ENCODE measurements around the gene STARD9.

Gene STARD9

GRCh38 chr15:42584031-42584765 is 8.8 kb downstream of the STARD9 start:
- TF ChIP-seq NFIC (IDR thresholded peaks at IDR 0.05) (no peak), REST (IDR thresholded peaks at IDR 0.05; ENCODE audit: low read depth) (no peak), YY1 (IDR thresholded peaks at IDR 0.05; ENCODE audit: low read depth) (no peak), EGR1 (IDR thresholded peaks at IDR 0.05) (no peak), CREB1 (IDR thresholded peaks at IDR 0.05; ENCODE audit: low read depth) (no peak), FOXM1 (IDR thresholded peaks at IDR 0.05; ENCODE audit: borderline replicate concordance, low read depth) (no peak), MAX (IDR thresholded peaks at IDR 0.05) (no peak), TCF12 (IDR thresholded peaks at IDR 0.05; ENCODE audit: low read depth) (no peak), TAF1 (IDR thresholded peaks at IDR 0.05; ENCODE audit: low read depth) (no peak)
- TF ChIP-seq, protein P1, sequence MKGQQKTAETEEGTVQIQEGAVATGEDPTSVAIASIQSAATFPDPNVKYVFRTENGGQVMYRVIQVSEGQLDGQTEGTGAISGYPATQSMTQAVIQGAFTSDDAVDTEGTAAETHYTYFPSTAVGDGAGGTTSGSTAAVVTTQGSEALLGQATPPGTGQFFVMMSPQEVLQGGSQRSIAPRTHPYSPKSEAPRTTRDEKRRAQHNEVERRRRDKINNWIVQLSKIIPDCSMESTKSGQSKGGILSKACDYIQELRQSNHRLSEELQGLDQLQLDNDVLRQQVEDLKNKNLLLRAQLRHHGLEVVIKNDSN (IDR thresholded peaks at IDR 0.05), result no peak

- no peak for TF ChIP-seq RAD21 (IDR thresholded peaks at IDR 0.05; ENCODE audit: low read depth)
- TF ChIP-seq TAF1 (IDR thresholded peaks at IDR 0.05; ENCODE audit: low read depth), result no peak
- TF ChIP-seq NFIC (IDR thresholded peaks at IDR 0.05), result no peak
- TF ChIP-seq, protein P1 (IDR thresholded peaks at IDR 0.05), result no peak
- no peak for TF ChIP-seq CREB1 (IDR thresholded peaks at IDR 0.05; ENCODE audit: low read depth)
- TF ChIP-seq EGR1 (IDR thresholded peaks at IDR 0.05), result no peak
- TF ChIP-seq CEBPB (IDR thresholded peaks at IDR 0.05), result no peak
- no peak for TF ChIP-seq TEAD4 (IDR thresholded peaks at IDR 0.05)
These were observed 15.3 kb downstream of the STARD9 start for GRCh38 chr15:42590619-42591237.

GRCh38 chr15:42591238-42591934 is 16.0 kb downstream of the STARD9 start:
- TF ChIP-seq RAD21 (IDR thresholded peaks at IDR 0.05; ENCODE audit: low read depth) (0 out of 2 replicates have a peak, but pooled peaks have one; percentile 11), ZBTB7A (IDR thresholded peaks at IDR 0.05; ENCODE audit: low read depth) (no peak), YY1 (IDR thresholded peaks at IDR 0.05; ENCODE audit: low read depth) (no peak)

- TF ChIP-seq RAD21 (IDR thresholded peaks at IDR 0.05; ENCODE audit: low read depth) (no peak), NFIC (IDR thresholded peaks at IDR 0.05) (no peak), TAF1 (IDR thresholded peaks at IDR 0.05; ENCODE audit: low read depth) (no peak), TEAD4 (IDR thresholded peaks at IDR 0.05) (no peak), MAX (IDR thresholded peaks at IDR 0.05) (no peak), CREB1 (IDR thresholded peaks at IDR 0.05; ENCODE audit: low read depth) (no peak)
- TF ChIP-seq, protein P1 (IDR thresholded peaks at IDR 0.05), result no peak
These were observed 17.3 kb downstream of the STARD9 start for GRCh38 chr15:42592716-42593115.

GRCh38 chr15:42593143-42593542 is 17.7 kb downstream of the STARD9 start:
- TF ChIP-seq TCF12 (IDR thresholded peaks at IDR 0.05; ENCODE audit: low read depth) (no peak), TEAD4 (IDR thresholded peaks at IDR 0.05) (no peak), RAD21 (IDR thresholded peaks at IDR 0.05; ENCODE audit: low read depth) (no peak), YY1 (IDR thresholded peaks at IDR 0.05; ENCODE audit: low read depth) (no peak), FOXM1 (IDR thresholded peaks at IDR 0.05; ENCODE audit: borderline replicate concordance, low read depth) (no peak), EP300 (IDR thresholded peaks at IDR 0.05; ENCODE audit: borderline replicate concordance) (no peak), NFIC (IDR thresholded peaks at IDR 0.05) (no peak), CREB1 (IDR thresholded peaks at IDR 0.05; ENCODE audit: low read depth) (no peak)

- TF ChIP-seq TAF1 (IDR thresholded peaks at IDR 0.05; ENCODE audit: low read depth), result no peak
- no peak for TF ChIP-seq MAX (IDR thresholded peaks at IDR 0.05)
- no peak for TF ChIP-seq CREB1 (IDR thresholded peaks at IDR 0.05; ENCODE audit: low read depth)
- no peak for TF ChIP-seq ZBTB7A (IDR thresholded peaks at IDR 0.05; ENCODE audit: low read depth)
- TF ChIP-seq EGR1 (IDR thresholded peaks at IDR 0.05), result no peak
- TF ChIP-seq TCF12 (IDR thresholded peaks at IDR 0.05; ENCODE audit: low read depth), result no peak
- TF ChIP-seq NFIC (IDR thresholded peaks at IDR 0.05), result no peak
These were observed 18.7 kb downstream of the STARD9 start for GRCh38 chr15:42594095-42594494.
